IPS-20b (cell line): ENCODE data around the gene GGT6.
"Not testable (repeated sequence)": the region's sequence is repeated elsewhere in the genome, so short reads cannot be mapped to it uniquely, and the experiment has no call there.

ENCODE experiments used
- H3K27ac ChIP-seq: one replicate; pipeline ENCODE4 v1.5.1; 2013; ENCODE audit warnings: low read length
- H3K27me3 ChIP-seq: 2 replicates; pipeline ENCODE4 v1.6.1; 2013; ENCODE audit warnings: mild to moderate bottlenecking, low read length, inconsistent platforms; ENCODE audit not compliant: insufficient read depth
- H3K36me3 ChIP-seq: 2 replicates; pipeline ENCODE4 v1.6.1; 2013; ENCODE audit warnings: low read depth, mild to moderate bottlenecking, inconsistent platforms, low read length, moderate library complexity; ENCODE audit not compliant: insufficient read depth
- H3K4me1 ChIP-seq: 2 replicates; pipeline ENCODE4 v1.6.1; 2013; ENCODE audit warnings: mild to moderate bottlenecking, control low read depth, inconsistent platforms, low read length, moderate library complexity; ENCODE audit not compliant: insufficient read depth
- H3K4me3 ChIP-seq: 2 replicates; pipeline ENCODE4 v1.5.1; 2013; ENCODE audit warnings: mild to moderate bottlenecking, low read length, inconsistent platforms
- H3K9ac ChIP-seq: 2 replicates; pipeline ENCODE4 v1.6.1; 2013; ENCODE audit warnings: low read depth, mild to moderate bottlenecking, inconsistent platforms, low read length, moderate library complexity
- H3K9me3 ChIP-seq: 2 replicates; pipeline ENCODE4 v1.6.1; 2013; ENCODE audit warnings: mild to moderate bottlenecking, low read depth, low read length, inconsistent platforms; ENCODE audit not compliant: insufficient read depth

Gene GGT6

DNA sequence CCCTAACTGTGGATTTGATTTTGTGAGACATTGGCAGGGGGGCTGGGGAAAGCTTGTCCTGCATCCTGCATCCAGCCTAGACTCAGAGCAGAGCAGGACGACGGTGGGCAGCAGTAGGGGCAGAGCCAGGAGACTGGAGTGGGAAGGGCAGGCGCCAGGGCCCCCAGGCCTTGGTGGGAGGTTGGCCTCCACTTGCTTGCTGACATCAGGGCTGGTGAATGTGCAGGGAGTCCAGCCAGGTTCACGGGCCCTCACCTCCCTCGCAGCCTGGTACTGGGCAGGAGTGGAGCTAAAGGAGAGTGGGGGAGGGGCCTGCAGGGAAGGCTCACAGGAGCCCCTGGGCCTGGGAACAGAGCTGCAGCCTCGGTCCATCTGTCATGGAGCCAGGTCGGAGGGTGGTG lies 21.7 kb upstream of the GGT6 start:
- no peaks in the 10 kb centered on the region for H3K9me3 ChIP-seq
- H3K27ac ChIP-seq: no peak overlapping the region
- H3K4me3 ChIP-seq: no peak overlapping the region
- H3K9ac ChIP-seq: no peak overlapping the region
- H3K27me3 ChIP-seq: peaks cover 49% of the 10 kb centered on the region
- H3K4me1 ChIP-seq: peaks cover 5% of the 10 kb centered on the region; the same call in 1 of the 2 replicates
- no peaks in the 10 kb centered on the region for H3K36me3 ChIP-seq

DNA sequence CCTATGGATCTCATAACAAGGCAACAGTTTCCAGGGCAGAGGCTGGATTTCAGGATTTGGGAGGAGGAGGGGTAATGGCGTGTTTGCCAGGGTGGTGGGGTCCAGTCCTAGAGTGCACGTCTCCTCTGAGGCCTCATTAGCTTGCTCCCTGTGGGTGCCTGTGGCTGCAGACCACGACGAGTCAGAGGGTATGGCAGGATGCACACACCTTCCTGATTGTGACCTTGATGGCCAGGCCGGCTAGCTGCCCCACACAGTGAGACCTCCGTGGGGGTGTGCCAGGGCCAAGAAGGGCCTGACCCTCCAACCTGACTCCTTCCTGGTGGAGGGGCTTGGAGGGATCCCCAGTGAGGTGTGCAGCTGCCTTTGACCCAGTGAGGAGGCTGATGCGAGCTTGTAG lies 19.9 kb upstream of the GGT6 start:
- no peak overlapping the region for H3K4me3 ChIP-seq
- no peak overlapping the region for H3K9ac ChIP-seq
- peaks cover 31% of the 10 kb centered on the region for H3K27me3 ChIP-seq
- peaks cover 15% of the 10 kb centered on the region; the same call in 1 of the 2 replicates for H3K4me1 ChIP-seq
- H3K9me3 ChIP-seq: no peaks in the 10 kb centered on the region
- no peaks in the 10 kb centered on the region for H3K36me3 ChIP-seq
- H3K27ac ChIP-seq: no peak overlapping the region

DNA sequence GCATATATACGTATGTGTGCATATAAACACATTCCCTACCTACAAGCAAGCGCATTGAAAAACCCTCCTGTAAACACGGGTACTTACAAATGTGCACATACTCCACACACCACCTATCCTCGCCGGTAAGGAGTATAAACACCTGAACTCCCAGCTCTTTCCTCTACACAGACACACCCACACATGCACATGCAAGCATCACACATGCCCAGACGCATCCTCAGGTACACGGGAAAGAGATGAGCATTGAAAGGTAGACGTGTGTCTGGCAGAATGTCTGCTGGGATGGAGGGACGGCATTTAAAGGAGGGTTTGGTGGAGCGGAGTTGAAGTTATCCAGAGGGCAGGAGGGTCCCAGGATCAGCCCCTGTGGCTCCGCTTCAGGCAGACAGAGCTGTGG lies 19.3 kb upstream of the GGT6 start:
- Histone ChIP-seq H3K9me3 (no peaks in the 10 kb centered on the region), H3K9ac (no peak overlapping the region), H3K4me1 (peaks cover 15% of the 10 kb centered on the region; the same call in 1 of the 2 replicates), H3K27ac (no peak overlapping the region), H3K36me3 (no peaks in the 10 kb centered on the region), H3K4me3 (no peak overlapping the region), H3K27me3 (peaks cover 25% of the 10 kb centered on the region)

DNA sequence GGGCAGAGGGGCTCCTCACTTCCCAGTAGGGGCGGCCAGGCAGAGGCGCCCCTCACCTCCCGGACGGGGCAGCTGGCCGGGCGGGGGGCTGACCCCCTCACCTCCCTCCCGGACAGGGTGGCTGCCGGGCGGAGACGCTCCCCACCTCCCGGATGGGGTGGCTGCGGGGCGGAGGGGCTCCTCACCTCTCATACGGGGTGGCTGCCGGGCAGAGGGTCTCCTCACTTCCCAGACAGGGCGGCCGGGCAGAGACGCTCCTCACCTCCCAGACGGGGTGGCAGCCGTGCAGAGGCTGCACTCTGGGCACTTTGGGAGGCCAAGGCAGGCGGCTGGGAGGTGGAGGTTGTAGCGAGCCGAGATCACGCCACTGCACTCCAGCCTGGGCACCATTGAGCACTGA lies 18.0 kb upstream of the GGT6 start:
- not testable (repeated sequence) for H3K4me3 ChIP-seq, H3K27ac ChIP-seq, H3K9me3 ChIP-seq, H3K9ac ChIP-seq, H3K36me3 ChIP-seq
- H3K4me1 ChIP-seq: peaks cover 12% of the 10 kb centered on the region; the same call in 1 of the 2 replicates
- peaks cover 12% of the 10 kb centered on the region for H3K27me3 ChIP-seq

DNA sequence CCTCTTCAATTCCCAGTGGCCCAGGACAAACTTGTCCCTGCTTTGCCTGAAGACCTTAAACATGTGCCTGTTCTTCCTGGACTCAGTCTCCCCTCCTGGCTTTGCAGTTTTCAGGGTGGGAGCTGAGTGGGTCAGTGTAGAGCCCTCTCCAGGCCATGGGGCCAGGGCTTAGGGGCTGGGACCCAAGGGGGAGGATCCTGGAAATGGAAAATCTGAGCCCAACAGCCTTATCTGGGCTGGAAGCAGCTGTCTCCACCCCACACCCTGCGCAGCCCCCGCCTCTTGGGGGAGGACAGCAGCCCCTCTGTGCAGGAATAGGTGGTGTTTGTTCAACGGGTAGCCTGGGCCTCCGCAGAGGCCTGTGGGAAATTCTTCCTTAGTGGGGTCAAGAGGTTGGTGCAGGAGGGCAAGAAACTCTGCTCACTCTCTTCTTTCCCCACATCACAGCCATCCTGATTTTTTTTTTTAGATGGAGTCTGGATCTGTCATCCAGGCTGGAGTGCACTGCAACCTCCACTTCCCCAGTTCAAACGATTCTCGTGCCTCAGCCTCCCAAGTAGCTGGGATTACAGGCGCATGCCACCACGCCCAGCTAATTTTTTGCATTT lies 17.1 kb upstream of the GGT6 start:
- no peak overlapping the region for H3K27ac ChIP-seq
- H3K4me1 ChIP-seq: peaks cover 12% of the 10 kb centered on the region; the same call in 1 of the 2 replicates
- H3K9ac ChIP-seq: peak overlapping the region; percentile 48
- no peaks in the 10 kb centered on the region for H3K36me3 ChIP-seq
- H3K27me3 ChIP-seq: peaks cover 3% of the 10 kb centered on the region
- no peaks in the 10 kb centered on the region for H3K9me3 ChIP-seq
- no peak overlapping the region; the same call in 1 of the 2 replicates for H3K4me3 ChIP-seq

DNA sequence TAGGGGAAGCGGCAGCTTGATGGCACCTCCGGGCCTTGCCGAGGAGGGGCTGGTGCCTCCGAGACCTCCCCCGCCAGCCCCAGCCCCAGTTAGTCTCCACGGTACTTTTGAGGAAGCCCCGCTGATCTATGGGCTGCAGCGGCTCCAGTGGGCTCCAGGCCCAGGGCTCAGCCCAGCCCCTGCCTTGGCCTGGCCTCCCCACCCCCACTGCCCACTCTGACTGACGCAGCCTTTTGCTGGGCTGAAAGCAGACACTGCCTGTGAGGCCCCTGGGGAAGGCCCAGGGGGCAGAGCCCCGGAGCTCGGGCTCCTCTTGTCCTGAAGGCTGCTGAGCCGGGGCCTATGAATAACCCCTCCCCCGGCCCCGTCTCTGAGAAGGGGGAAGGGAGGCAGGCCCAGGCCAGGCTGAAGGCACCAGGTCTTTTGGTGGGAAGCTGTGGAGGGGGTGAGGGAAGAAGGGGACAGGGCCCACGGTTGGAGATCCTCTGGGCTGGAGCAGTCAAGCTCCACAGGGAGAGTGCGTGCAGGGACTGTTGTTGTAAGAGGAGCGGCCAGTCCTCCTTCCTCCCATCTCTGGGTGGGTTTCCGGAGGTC lies 16.4 kb upstream of the GGT6 start:
- H3K36me3 ChIP-seq: no peaks in the 10 kb centered on the region
- no peak overlapping the region for H3K27ac ChIP-seq
- no peaks in the 10 kb centered on the region for H3K9me3 ChIP-seq
- H3K4me3 ChIP-seq: peak overlapping the region; percentile 26; the same call in 1 of the 2 replicates
- H3K9ac ChIP-seq: peak overlapping the region; percentile 48
- H3K27me3 ChIP-seq: no peaks in the 10 kb centered on the region; the same call in 1 of the 2 replicates
- H3K4me1 ChIP-seq: peaks cover 12% of the 10 kb centered on the region; the same call in 1 of the 2 replicates

DNA sequence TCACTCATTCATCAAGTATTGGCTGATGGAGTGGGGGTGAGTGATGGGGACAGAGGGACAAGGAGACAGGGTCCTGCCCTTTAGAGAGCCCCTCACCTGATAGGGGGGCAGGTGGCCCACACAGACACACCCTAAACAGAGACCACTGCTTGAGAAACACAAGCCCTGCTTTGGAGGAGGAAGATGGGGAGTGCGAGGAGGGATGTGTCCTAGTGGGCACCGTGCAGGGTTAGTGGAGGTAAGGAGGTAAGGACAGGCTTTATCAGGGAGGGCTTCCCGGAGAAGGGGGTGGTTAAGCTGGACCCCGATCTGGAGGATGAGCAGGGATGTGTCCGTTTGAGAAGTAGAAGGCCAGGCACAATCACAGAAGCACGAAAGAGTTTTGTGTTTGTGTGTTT lies 15.8 kb upstream of the GGT6 start:
- Histone ChIP-seq H3K4me3 (no peak overlapping the region), H3K27me3 (no peaks in the 10 kb centered on the region; the same call in 1 of the 2 replicates), H3K27ac (no peak overlapping the region), H3K4me1 (peaks cover 12% of the 10 kb centered on the region; the same call in 1 of the 2 replicates), H3K9me3 (no peaks in the 10 kb centered on the region), H3K9ac (peak overlapping the region; percentile 46; the same call in 1 of the 2 replicates), H3K36me3 (no peaks in the 10 kb centered on the region)

DNA sequence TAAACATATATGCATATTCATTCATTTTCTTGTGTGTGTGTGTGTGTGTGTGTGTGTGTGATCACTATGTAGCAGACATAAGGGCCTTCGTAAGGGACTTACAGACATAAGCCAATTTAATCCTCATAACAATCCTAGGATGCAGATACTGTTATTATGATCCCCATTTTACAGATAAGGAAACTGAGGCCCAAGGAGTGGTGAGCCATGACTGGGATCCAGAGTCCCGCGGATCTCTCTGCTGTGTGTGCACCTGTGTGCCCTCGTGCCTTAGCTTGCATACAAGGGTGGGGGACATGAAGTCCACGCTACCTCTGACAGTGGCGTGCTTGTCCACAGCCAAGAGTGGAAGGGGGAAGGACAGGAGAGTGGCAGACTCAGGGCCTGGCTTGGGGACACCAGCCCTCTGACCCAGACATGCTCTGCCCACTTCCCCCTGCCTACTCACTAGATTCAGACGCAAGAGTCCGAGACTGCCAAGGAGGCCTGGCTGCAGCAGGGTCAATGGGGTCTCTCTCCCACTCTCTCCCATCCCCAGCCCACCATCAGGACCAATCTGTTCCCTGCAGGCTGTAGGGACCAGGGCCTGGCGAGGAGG lies 14.2 kb upstream of the GGT6 start:
- Histone ChIP-seq H3K4me3 (no peak overlapping the region), H3K9me3 (no peaks in the 10 kb centered on the region), H3K4me1 (peaks cover 12% of the 10 kb centered on the region; the same call in 1 of the 2 replicates), H3K27me3 (no peaks in the 10 kb centered on the region; the same call in 1 of the 2 replicates), H3K36me3 (no peaks in the 10 kb centered on the region), H3K27ac (no peak overlapping the region), H3K9ac (no peak overlapping the region)

DNA sequence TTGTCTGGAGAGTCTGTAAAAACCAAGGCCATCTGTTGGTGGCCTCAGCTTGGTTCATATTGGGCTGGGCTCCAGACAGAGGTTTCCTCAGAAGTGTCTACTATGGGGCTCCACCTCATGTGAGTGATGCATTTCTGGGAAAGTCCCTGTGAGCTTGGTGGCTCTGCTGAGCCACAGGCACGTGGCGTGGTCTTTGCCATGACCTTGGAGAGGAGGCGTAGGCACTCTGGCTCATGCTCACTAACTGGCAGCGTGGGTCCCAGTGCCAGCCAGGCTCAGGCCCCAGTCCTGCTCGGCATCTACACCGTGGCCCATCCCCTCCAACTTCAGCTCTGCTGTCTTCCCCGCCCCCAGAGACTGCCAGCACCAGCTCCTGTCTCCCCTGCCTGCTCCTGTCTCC lies 13.3 kb upstream of the GGT6 start:
- peaks cover 12% of the 10 kb centered on the region; the same call in 1 of the 2 replicates for H3K4me1 ChIP-seq
- H3K9me3 ChIP-seq: no peaks in the 10 kb centered on the region
- no peaks in the 10 kb centered on the region; the same call in 1 of the 2 replicates for H3K27me3 ChIP-seq
- no peak overlapping the region for H3K9ac ChIP-seq
- no peaks in the 10 kb centered on the region for H3K36me3 ChIP-seq
- H3K4me3 ChIP-seq: no peak overlapping the region
- no peak overlapping the region for H3K27ac ChIP-seq

DNA sequence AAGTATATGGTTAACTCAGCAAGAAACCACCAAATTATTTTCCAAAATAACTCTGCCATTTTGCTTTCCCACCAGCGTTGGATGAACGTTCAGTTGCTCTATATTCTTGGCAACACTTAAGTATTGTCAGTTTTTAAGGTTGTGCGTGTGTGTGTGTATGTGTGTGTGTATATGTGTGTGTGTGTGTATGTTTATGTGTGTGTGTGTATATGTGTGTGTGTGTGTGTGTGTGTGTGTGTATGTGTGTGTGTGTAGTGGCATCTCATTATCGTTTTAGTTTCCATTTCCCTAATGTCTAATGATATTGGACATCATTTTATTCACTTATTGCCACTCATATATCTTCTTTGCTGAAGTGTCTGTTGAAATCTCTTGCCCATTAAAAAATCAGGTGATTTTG lies 12.7 kb upstream of the GGT6 start:
- no peak overlapping the region for H3K27ac ChIP-seq

DNA sequence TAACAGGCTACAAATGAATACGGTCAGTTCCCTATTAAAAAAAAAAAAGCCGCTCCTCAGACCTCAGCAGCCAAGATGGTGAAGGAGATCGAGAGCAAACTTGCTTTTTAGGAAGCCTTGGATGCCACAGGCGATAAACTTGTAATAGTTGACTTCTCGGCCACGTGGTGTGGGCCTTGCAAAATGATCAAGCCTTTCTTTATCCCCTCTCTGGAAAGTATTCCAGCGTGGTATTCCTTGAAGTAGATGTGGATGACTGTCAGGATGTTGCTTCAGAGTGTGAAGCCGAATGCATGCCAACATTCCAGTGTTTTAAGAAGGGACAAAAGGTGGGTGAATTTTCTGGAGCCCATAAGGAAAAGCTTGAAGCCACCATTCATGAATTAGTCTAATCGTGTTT lies 11.8 kb upstream of the GGT6 start:
- Histone ChIP-seq H3K4me1 (peaks cover 12% of the 10 kb centered on the region; the same call in 1 of the 2 replicates), H3K9me3 (no peaks in the 10 kb centered on the region), H3K4me3 (no peak overlapping the region), H3K27ac (no peak overlapping the region), H3K9ac (no peak overlapping the region), H3K36me3 (no peaks in the 10 kb centered on the region), H3K27me3 (no peaks in the 10 kb centered on the region; the same call in 1 of the 2 replicates)

More for the DNA sequence above, 12.7 kb upstream of the GGT6 start:
- H3K4me3 ChIP-seq: no peak overlapping the region
- H3K9me3 ChIP-seq: no peaks in the 10 kb centered on the region
- peaks cover 14% of the 10 kb centered on the region; the same call in 1 of the 2 replicates for H3K4me1 ChIP-seq
- H3K9ac ChIP-seq: no peak overlapping the region
- H3K36me3 ChIP-seq: no peaks in the 10 kb centered on the region
- H3K27me3 ChIP-seq: no peaks in the 10 kb centered on the region; the same call in 1 of the 2 replicates
